Measurements from ENCODE around the gene CNOT11.

The CNOT11 gene

DNA sequence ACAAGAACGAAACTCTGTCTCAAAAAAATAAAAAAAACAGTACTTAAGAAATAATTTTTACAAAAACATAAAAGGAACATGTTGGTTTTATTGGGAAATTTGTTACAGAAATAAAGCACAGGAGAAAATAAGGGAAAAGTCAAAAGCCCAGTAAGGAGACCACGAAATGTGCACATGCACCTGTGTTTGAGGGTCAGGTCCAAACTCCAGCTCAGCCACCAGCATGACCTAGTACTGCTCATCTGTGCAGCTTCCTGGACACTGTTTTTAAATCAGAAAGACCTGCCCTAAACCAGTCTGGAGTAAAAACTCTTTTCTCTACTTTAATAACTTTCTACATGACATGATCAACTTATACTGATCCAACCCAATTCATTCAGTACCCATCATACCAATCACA is 34.6 kb downstream of the CNOT11 start:
- H3K9me3 ChIP-seq (ENCODE audit: severe bottlenecking), result no peaks in the 10 kb centered on the region
- H3K4me1 ChIP-seq (ENCODE audit: insufficient read depth, poor library complexity, severe bottlenecking), result no peaks in the 10 kb centered on the region
- H3K4me3 ChIP-seq (ENCODE audit: severe bottlenecking), result no peak overlapping the region
- TF ChIP-seq, protein P1, sequence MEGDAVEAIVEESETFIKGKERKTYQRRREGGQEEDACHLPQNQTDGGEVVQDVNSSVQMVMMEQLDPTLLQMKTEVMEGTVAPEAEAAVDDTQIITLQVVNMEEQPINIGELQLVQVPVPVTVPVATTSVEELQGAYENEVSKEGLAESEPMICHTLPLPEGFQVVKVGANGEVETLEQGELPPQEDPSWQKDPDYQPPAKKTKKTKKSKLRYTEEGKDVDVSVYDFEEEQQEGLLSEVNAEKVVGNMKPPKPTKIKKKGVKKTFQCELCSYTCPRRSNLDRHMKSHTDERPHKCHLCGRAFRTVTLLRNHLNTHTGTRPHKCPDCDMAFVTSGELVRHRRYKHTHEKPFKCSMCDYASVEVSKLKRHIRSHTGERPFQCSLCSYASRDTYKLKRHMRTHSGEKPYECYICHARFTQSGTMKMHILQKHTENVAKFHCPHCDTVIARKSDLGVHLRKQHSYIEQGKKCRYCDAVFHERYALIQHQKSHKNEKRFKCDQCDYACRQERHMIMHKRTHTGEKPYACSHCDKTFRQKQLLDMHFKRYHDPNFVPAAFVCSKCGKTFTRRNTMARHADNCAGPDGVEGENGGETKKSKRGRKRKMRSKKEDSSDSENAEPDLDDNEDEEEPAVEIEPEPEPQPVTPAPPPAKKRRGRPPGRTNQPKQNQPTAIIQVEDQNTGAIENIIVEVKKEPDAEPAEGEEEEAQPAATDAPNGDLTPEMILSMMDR (IDR thresholded peaks at IDR 0.05; ENCODE audit: poor library complexity, severe bottlenecking), result no peak
- H3K36me3 ChIP-seq (ENCODE audit: low read depth), result peaks cover 99% of the 10 kb centered on the region
- no peak for ATAC-seq (ENCODE audit: low read depth)
- no peaks in the 10 kb centered on the region for H3K27me3 ChIP-seq (ENCODE audit: insufficient read depth, poor library complexity, severe bottlenecking)
- DNase-seq (ENCODE audit: low spot score), result no peak
- H3K27ac ChIP-seq (ENCODE audit: poor library complexity, severe bottlenecking), result no peak overlapping the region

DNA sequence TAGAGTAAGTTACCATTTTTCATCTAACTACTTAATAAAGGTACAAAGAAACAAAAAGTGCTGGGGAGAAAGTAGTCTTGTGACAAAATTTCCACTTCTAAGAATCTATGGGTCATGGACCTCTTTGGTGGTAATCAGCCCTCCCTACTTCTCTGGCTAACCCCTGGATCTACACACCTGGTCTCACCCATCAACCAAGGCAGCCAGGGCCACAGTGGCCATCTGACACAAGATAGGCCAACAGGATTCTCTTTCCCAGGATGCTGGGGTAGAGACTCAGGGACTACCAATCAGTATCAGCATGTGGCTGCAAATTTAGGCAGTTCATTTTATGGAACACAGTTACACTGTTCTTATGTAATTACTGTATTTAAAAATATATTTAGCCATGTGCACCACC is 38.0 kb downstream of the CNOT11 start:
- DNase-seq (ENCODE audit: low spot score) (no peak), ATAC-seq (ENCODE audit: low read depth) (no peak)
- TF ChIP-seq, protein P1 (IDR thresholded peaks at IDR 0.05; ENCODE audit: poor library complexity, severe bottlenecking), result no peak
- Histone ChIP-seq H3K27me3 (ENCODE audit: insufficient read depth, poor library complexity, severe bottlenecking) (no peaks in the 10 kb centered on the region), H3K4me1 (ENCODE audit: insufficient read depth, poor library complexity, severe bottlenecking) (no peaks in the 10 kb centered on the region), H3K36me3 (ENCODE audit: low read depth) (peaks cover 95% of the 10 kb centered on the region), H3K27ac (ENCODE audit: poor library complexity, severe bottlenecking) (no peak overlapping the region), H3K4me3 (ENCODE audit: severe bottlenecking) (no peak overlapping the region), H3K9me3 (ENCODE audit: severe bottlenecking) (no peaks in the 10 kb centered on the region)

DNA sequence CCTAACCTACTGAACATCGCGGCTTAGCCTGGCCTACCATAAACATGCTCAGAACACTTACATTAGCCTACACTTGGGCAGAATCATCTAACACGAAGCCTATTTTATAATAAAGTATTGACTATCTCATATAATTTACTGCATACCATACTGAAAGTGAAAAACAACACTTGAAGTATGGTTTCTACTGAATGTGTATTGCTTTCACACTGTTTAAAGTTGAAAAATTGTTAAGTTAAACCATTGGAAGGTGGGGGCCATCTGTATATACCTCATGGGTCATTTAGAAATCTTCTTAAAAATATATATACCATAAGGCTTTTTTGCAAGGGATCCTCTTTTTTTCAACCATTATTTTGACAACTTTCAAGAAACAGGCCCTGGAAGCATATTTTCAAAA is 39.3 kb downstream of the CNOT11 start:
- TF ChIP-seq, protein P1 (IDR thresholded peaks at IDR 0.05; ENCODE audit: poor library complexity, severe bottlenecking), result no peak
- no peak overlapping the region for H3K27ac ChIP-seq (ENCODE audit: poor library complexity, severe bottlenecking)
- H3K4me3 ChIP-seq (ENCODE audit: severe bottlenecking), result no peak overlapping the region
- DNase-seq (ENCODE audit: low spot score) (no peak), ATAC-seq (ENCODE audit: low read depth) (no peak)
- no peaks in the 10 kb centered on the region for H3K4me1 ChIP-seq (ENCODE audit: insufficient read depth, poor library complexity, severe bottlenecking)
- H3K27me3 ChIP-seq (ENCODE audit: insufficient read depth, poor library complexity, severe bottlenecking), result no peaks in the 10 kb centered on the region
- peaks cover 82% of the 10 kb centered on the region for H3K36me3 ChIP-seq (ENCODE audit: low read depth)
- H3K9me3 ChIP-seq (ENCODE audit: severe bottlenecking), result no peaks in the 10 kb centered on the region

DNA sequence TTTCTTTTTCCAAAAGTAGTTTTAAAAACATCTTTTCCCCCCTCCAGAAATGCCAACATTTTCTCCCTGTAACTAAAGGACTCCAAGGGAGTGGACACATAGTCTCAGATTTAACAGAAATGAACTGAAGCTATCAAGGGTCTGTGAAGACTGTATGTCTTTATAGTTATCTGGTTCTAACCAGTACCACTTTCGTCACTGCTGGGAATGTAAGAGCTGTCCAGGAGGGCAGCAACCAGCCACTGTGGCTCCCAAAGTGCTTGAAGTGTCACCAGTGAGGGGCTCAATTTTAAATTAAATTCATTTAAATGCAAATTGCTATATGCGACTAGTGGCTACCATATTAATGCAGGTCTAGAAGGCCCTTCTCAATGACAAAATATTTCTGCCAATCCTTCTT is 40.9 kb downstream of the CNOT11 start:
- H3K4me3 ChIP-seq (ENCODE audit: severe bottlenecking), result no peak overlapping the region

DNA sequence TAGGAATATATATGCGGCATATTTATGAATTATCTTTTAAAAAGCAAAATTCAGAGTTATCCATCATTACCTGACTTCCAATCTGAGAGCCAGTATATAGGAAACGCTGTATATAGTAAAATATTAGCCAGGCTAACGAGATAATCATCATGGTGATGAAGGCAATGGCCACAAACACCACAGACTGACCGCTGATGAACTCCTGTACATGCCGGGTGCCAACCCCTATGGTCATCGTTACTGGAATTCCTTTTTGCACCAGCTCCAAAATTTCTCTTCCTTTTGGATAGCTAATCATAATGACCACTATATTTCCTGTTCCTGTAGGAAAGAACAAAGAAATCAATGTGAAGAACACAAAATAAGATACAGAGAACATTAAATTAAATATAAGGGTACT is 42.2 kb downstream of the CNOT11 start:
- H3K36me3 ChIP-seq (ENCODE audit: low read depth), result peaks cover 64% of the 10 kb centered on the region
- H3K27ac ChIP-seq (ENCODE audit: poor library complexity, severe bottlenecking), result no peak overlapping the region
- TF ChIP-seq, protein P1 (IDR thresholded peaks at IDR 0.05; ENCODE audit: poor library complexity, severe bottlenecking), result no peak
- H3K4me3 ChIP-seq (ENCODE audit: severe bottlenecking), result no peak overlapping the region
- H3K27me3 ChIP-seq (ENCODE audit: insufficient read depth, poor library complexity, severe bottlenecking), result no peaks in the 10 kb centered on the region
- ATAC-seq (ENCODE audit: low read depth), result no peak
- H3K4me1 ChIP-seq (ENCODE audit: insufficient read depth, poor library complexity, severe bottlenecking), result no peaks in the 10 kb centered on the region
- H3K9me3 ChIP-seq (ENCODE audit: severe bottlenecking), result no peaks in the 10 kb centered on the region
- DNase-seq (ENCODE audit: low spot score), result no peak

More for the DNA sequence above, 40.9 kb downstream of the CNOT11 start:
- Histone ChIP-seq H3K36me3 (ENCODE audit: low read depth) (peaks cover 74% of the 10 kb centered on the region), H3K27me3 (ENCODE audit: insufficient read depth, poor library complexity, severe bottlenecking) (no peaks in the 10 kb centered on the region), H3K4me1 (ENCODE audit: insufficient read depth, poor library complexity, severe bottlenecking) (no peaks in the 10 kb centered on the region), H3K9me3 (ENCODE audit: severe bottlenecking) (no peaks in the 10 kb centered on the region), H3K27ac (ENCODE audit: poor library complexity, severe bottlenecking) (no peak overlapping the region)
- no peak for ATAC-seq (ENCODE audit: low read depth)
- DNase-seq (ENCODE audit: low spot score), result no peak
- TF ChIP-seq, protein P1 (IDR thresholded peaks at IDR 0.05; ENCODE audit: poor library complexity, severe bottlenecking), result no peak

All from RWPE2 (cell line).